GM12878 (cell line): ENCODE data around the gene OR2A5.

Experiments
- CTCF ChIP-seq, 3 experiments: IDR thresholded peaks in 2 of 3; conservative IDR thresholded peaks in 1 of 3; 2 replicates each; pipeline ENCODE4 v1.5.1; 2011; ENCODE audit warnings: low read depth in 3 of 3, low read length in 3 of 3, mild to moderate bottlenecking in 3 of 3, control low read depth in 2 of 3, moderate library complexity in 2 of 3, inconsistent platforms in 1 of 3, mixed read lengths in 1 of 3; ENCODE audit not compliant: control insufficient read depth in 2 of 3, insufficient read depth in 1 of 3; ENCODE audit errors: extremely low read depth in 1 of 3
- EP300 ChIP-seq, 2 experiments: fragments of 150-350 bp in 1 of 2; IDR thresholded peaks; 2 replicates each; pipeline ENCODE4 v1.6.1; 2011 to 2012; ENCODE audit warnings: low read depth in 2 of 2, low read length in 2 of 2, borderline replicate concordance in 1 of 2, improper control_type of control experiment in 1 of 2, inconsistent platforms in 1 of 2; ENCODE audit not compliant: control insufficient read depth in 1 of 2
- POLR2A ChIP-seq: IDR thresholded peaks from 2 replicates; pipeline ENCODE4 v1.6.1; 2011; ENCODE audit warnings: low read depth, mild to moderate bottlenecking, low read length
- RBBP5 ChIP-seq: fragments of 200-600 bp; sonication (generic); conservative IDR thresholded peaks from 2 replicates; pipeline ENCODE4 v1.6.1; 2016
- TCF3 ChIP-seq: IDR thresholded peaks from 2 replicates; pipeline ENCODE4 v1.6.1; 2012; ENCODE audit warnings: low read depth, mild to moderate bottlenecking, low read length, borderline replicate concordance; ENCODE audit not compliant: insufficient read depth
- ZNF384 ChIP-seq: IDR thresholded peaks from 2 replicates; pipeline ENCODE4 v1.6.1; 2012; ENCODE audit warnings: low read depth, mild to moderate bottlenecking, low read length, improper control_type of control experiment, borderline replicate concordance

DNA sequence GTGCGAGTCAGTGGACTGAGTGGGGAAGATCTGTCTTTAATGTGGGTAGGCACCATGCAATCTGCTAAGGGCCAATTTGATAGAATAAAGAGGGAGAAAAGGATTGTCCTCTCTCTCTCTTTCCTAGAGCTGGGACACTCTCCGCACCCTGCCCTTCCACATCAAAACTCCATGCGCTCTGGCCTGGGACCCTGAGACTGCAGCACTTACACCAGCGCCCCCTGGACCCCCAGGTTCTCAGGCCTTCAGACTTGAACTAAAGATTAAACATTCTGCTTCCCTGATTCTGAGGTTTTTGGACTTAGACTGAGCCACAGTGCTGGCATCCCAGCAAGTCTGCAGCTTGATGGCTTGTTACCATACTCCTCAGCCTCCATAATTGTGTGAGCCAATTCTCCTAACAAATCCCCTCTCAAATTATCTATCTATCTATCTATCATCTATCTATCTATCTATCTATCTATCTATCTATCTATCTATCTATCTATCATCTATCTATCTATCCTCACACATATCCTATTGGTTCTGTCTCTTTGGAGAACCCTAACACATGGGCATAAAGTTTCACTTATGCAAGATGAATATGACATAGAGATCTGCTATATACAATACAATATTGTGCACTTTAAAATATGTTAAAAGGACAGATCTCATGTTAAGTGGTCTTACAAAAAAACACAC, 22.4 kb upstream of the OR2A5 start:
- no peak for TF ChIP-seq RBBP5
- TF ChIP-seq CTCF (IDR thresholded peaks at IDR 0.05 in 2 of 3, conservative IDR thresholded peaks at IDR 0.05 in 1 of 3; ENCODE audit: control insufficient read depth in 2 of 3, extremely low read depth in 1 of 3, insufficient read depth in 1 of 3, low read depth in 3 of 3, low read length in 3 of 3) = no peak
- TF ChIP-seq ZNF384 = no peak
- no peak for TF ChIP-seq POLR2A
- no peak for TF ChIP-seq TCF3
- TF ChIP-seq EP300 (IDR thresholded peaks at IDR 0.05; ENCODE audit: borderline replicate concordance in 1 of 2, control insufficient read depth in 1 of 2, low read depth in 2 of 2, low read length in 2 of 2) = no peak
